GOT3 (cell line): ENCODE results near the gene MARVELD2.
"Not testable (repeated sequence)": the region's sequence is repeated elsewhere in the genome, so short reads cannot be mapped to it uniquely, and the experiment has no call there.

ENCODE experiments used
- DNase-seq: peaks from one replicate; lab custom pipeline; 2025; ENCODE audit warnings: mixed read lengths; lab: John Stamatoyannopoulos, UW

The MARVELD2 gene

DNA sequence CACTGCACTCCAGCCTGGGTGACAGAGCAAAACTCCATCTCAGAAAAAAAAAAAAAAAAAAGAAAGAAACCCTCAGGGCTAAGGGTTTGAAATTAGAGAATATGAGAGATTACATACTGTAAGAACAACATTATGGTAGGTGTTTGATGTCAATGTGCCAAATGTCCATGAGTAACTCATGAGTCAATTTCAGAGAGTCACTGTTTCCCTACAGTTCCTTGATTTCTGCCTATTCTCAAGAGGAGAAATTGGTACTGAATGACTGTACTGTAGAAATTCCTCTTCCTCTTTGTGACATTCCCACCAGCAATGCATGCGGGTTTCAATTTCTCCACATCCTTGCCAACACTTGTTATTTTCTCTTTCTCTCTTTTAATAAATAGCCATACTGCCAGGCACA lies 35.2 kb downstream of the MARVELD2 start:
- no peak for DNase-seq

DNA sequence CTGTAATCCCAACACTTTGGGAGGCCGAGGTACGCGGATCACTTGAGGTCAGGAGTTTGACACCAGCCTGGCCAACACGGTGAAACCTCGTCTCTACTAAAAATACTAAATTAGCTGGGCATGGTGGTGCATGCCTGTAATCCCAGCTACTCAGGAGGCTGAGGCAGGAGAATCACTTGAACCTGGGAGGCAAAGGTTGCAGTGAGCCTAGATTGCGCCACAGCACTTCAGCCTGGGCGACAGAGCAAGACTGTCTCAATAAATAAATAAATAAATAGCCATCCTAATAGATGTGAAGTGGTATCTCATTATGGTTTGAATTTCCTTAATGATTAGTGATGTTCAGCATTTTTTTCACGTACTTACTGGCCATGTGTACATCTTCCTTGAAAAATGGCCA lies 35.6 kb downstream of the MARVELD2 start:
- not testable (repeated sequence) for DNase-seq

DNA sequence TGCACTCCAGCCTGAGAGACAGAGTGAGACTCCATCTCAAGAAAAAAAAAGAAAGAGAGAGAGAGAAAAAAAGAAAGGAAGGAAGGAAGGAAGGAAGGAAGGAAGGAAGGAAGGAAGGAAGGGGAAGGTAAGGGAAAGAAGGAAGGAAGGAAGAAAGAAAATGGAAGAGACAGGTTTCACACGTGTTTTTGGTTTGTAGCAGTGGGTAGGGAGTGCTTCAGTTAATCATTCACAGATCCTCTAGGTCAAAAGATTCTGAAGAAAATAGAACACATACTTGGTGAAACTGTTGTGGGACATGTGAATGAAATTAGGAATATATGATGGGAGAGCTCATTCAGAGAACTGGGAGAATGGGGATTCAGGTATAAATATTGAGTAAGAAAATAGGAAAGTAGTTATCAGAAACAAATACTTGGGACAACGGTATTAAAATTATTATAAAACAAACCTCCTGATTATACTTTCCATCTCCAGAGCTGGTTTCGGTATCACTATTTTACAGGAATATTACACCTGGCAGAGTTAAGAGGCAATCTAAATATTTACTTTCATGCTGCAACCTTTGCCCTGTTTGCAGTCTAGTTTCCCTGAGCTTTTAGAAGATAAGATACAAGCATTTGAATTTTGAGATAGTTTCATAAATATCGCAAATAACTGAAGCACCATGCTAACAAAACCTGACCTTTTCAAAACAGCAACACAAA lies 37.2 kb downstream of the MARVELD2 start:
- DNase-seq: no peak

DNA sequence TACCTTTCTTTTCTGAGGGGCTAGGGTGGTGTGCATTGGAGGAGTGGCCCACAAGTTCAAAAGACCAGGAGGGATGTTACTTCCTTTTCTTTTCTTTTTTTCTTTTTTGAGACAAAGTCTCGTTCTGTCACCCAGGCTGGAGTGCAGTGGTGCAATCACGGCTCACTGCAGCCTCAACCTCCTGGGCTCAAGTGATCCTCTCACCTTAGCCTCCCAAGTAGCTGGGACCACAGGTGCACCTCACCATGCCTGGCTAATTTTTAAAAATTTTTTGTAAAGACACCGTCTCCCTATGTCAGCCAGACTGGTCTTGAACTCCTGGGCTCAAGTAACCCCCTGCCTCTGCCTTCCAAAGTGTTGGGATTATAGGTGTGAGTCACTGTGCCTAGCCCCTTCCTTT lies 38.6 kb downstream of the MARVELD2 start:
- DNase-seq: not testable (repeated sequence)

DNA sequence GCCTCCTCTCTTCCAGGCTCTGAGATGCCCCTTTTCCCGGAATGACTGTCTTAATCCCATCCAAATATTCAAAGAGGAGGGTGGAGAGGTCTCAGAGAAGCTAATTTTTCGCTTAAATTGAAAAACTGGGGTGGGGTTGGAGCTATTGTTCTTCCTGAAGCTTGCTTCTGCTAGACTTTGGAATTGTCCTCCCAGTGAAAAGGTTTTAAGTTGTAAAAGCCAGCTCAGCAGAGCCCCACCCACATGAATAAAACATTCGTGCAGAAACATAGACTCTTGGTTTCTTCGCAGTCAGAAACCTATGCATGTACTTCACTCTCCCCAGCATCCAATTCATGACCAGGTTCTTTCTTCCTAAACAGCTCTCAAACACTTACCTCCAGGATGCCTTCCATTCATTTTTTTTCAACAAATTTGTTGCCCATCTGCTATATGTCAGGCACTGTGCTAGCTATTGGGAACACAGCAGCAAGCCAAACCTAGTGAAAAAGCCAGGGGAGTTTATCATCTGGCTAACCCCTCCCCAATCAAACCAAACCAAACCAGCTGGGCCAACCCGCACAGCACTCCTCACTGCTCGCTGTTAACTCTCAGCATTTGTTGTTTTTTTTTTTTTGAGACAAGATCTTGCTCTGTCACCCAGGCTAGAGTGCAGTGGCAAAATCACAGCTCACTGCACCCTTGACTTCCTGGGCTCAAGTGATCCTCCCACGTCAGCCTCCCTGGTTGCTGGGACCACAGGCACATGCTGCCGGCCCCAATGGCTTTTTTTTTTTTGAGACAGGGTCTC lies 39.7 kb downstream of the MARVELD2 start:
- DNase-seq: no peak

DNA sequence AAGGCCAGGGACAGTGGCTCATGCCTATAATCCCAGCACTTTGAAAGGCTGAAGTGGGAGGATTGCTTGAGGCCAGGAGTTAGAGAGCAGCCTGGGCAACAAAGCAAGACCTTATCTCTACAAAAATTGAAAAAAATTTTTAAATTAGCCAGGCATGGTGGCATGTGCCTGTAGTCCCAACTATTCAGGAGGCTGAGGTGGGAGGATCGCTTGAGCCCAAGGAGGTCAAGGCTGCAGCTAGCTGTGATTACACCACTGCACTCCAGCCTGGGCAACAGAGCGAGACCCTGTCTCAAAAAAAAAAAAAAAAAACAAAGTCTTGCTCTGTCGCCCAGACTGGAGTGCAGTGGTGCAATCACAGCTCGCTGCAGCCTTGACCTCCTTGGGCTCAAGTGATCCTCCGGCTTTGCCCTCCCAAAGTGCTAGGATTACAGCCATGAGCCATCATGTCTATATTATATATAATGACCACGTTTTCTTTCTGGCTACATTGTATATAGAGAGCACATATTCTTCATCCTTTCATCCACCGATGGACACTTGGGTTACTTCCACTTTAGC lies 40.6 kb downstream of the MARVELD2 start:
- DNase-seq: not testable (repeated sequence)

DNA sequence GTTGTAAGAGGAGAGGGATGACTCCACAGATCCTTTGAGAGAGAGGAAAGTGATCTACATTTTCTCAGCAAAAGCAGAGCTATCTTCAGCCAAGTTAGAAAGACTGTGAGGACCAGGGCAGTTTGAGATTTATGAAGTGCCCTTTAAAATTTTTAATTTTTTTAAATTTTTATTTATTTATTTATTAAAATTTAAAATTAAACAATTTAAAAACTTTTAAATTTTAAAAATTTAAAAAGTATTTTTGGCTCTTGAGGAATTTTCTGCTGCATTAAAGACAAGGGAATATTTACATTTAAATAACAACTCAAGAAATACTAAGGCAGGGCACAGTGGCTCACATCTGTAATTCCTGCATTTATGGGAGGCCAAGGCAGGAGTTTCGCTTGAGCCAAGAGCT lies 47.3 kb downstream of the MARVELD2 start:
- no peak for DNase-seq

DNA sequence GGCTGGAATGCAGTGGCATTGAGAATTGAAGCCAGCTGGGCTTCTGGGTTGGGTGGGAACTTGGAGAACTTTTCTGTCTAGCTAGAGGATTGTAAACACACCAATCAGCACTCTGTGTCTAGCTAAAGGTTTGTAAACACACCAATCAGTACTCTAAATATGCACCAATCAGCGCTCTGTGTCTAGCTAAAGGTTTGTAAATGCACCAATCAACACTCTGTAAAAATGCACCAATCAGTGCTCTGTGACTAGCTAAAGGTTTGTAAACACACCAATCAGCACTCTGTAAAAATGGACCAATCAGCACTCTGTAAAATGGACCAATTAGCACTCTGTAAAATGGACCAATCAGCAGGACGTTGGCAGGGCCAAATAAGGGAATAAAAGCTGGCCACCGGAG lies 51.5 kb downstream of the MARVELD2 start:
- DNase-seq: not testable (repeated sequence)

DNA sequence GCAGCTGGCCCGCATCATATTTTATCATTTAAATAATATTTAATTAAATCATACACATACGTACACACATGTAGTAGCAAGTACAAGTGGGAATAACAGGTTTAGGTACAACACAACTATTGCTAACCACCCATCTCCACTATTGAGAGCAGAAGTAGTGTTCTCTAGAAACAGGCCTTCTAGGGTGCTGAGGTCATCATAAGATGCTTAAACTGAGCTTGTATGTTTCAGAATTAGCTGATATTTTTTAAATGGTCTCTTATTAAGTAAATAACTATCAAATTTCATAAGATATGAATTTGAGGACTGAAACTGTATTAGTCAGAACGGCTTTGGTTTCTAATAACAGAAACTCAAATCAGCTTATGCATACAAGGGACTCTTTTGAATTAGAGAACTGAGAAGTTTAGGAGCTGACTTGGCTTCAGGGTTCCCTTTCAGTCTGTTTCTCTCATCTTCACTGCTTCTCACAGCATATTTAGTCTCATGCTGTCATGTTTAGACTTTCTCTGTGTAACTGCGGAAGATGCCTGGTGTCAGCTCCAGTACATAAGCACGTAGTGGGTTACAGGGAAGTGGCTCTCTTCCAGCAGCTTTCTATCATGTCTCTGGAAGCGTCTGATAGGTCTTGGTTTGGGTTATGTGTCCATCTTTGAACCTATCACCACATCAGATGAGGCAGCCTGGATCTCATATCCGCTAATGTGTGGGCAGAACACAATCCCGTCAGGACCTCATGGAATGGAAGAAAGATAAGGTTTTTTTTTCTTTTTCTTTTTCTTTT lies 52.7 kb downstream of the MARVELD2 start:
- no peak for DNase-seq

DNA sequence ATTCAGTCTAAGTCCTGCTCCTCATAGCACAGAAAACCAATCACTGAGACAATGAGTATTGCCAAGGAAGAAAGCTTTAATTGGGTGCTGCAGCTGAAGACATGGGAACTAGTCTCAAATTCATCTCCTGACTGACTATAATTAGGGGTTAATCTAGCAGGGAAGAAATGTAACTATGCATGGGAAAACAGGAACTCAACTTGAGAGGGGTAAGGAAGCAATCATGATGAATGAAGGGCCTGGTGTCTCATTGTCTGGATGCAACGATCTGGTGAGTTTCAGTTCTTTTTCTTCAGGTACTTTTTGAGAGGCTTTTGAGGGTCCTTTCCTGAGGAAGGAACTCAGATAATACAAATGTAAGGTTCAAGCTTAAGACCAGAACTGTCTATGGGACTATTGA lies 53.7 kb downstream of the MARVELD2 start:
- DNase-seq: no peak

DNA sequence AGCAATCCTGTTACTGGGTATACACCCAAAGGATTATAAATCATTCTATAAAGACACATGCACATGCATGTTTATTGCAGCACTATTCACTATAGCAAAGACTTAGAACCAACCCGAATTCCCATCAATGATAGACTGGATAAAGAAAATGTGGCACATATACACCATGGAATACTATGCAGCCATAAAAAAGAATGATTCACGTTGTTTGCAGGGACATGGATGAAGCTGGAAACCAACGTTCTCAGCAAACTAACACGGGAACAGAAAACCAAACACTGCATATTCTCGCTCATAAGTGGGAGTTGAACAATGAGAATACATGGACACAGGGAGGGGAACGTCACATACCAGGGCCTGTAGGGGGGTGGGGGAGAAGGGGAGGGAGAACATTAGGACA lies 56.6 kb downstream of the MARVELD2 start:
- not testable (repeated sequence) for DNase-seq

DNA sequence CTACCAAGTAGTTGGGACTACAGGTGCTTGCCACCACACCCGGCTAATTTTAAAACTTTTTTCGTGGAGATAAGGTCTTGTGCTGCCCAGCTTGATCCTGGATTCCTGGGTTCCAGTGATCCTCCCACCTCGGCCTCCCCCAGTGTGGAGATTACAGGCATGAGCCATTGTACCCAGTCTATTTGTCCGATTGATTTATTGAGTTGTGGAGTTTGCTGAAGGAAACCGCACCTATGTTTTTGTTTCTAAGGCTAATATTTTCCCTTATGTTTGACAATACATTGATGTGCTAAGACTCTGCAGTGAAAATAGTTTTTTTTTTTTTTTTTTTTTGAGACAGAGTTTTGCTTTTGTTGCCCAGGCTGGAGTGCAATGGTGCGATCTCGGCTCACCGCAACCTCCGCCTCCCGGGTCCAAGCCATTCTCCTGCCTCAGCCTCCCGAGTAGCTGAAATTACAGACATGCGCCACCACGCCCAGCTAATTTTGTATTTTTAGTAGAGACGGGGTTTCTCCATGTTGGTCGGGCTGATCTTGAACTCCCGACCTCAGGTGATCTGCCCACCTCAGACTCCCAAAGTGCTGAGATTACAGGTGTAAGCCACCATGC lies 57.7 kb downstream of the MARVELD2 start:
- DNase-seq: not testable (repeated sequence)

DNA sequence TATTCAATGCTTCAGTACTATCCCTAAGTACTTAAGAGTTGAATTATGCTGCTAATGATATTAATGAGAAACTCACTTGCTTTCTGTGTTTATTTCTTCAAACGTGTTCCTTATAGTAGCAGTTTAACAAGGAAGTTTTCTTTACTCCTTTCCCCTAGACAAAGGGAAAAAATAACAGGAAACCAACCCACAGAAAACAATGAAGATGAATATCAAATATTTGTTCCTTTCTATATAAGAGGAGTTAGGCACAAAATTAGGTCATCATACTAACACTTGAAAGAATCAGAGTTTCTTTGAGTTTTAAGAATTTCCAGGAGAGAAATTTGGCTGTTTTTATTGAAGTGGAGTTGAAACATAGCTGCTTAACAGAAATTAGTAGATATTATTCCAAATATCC lies 62.3 kb downstream of the MARVELD2 start:
- DNase-seq: no peak

DNA sequence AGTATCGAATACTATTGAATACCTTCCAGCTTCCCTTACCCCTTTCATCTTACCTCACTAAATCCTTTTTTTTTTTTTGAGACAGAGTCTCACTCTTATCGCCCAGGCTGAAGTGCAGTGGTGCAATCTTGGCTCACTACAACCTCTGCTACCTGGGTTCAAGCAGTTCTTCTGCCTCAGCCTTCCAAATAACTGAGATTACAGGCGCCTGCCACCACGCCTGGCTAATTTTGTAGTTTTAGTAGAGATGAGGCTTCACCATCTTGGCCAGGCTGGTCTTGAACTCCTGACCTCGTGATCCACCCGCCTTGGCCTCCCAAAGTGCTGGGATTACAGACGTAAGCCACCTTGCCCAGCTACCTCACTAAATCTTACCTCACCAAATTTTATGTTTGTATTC lies 63.4 kb downstream of the MARVELD2 start:
- DNase-seq: not testable (repeated sequence)

DNA sequence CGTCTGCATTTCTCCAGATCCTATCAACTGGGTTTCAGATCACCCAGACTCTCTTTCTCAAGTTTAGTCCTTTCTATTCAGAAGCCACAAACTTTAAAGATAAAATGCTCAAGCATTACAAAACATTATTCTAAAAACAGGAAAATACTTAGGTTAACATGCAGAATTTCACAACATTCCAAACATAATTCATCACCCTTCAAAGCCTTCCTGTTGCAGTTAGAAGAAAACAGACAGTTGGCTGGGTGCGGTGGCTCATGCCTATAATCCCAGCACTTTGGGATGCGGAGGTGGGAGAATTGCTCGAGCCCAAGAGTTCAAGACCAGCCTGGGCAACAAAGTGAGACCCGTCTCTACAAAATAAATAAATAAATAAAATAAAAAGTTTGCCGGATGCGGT lies 70.0 kb downstream of the MARVELD2 start:
- DNase-seq: no peak

DNA sequence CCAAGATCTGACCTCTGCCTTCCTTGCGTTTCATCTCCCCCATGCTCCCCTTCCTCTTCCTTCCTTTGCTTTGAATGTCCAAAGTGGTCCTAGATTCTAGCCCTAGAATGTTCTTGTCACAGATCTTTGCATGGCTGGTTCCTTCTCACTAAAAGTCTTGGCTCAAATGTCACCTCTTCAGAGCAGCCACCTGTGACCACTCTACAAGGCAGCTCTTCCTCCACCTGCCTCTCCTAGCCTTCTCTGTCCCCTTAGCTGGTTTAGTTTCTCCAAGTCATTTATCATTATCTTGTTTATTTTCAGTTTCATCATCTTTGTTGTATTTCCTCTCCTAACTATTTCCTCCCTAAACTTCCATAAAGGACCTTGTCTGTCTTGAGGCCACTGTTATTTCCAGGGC lies 70.6 kb downstream of the MARVELD2 start:
- DNase-seq: no peak

DNA sequence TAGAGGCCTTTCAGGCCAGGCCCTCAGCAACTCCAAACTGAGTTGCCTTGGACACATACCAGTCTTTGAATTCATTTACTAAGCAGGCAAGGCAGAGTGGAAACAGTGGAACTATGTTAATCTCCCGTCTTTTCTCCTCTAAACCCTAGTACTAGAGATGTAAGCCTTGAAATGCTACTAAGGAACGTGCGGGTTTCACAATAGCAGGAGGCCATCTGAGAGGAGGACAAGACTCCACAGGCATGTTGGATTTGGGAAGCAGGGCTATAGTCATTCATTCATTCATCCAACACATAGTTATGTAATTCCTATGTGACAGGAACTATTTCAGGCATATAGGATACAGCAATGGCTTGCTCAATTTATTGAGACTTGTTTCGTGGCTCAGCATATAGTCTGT lies 74.3 kb downstream of the MARVELD2 start:
- DNase-seq: no peak

DNA sequence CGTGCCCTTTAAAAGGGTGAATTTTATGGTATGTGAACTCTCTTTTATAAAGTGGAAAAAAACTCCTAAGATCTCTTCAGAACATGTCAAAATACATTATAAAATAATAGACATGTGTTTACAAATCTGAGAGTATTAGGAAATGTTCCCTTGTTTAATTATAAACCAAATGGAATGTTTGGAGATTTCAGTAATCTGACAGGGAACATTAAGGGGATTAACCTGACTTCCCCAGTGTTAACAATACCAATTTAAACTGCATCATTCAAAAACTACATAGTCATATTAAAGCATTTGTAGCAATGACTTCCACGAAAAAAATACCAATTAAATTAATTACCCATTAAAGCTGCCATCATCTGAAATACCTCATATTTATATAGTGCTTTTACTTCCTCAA lies 76.1 kb downstream of the MARVELD2 start:
- DNase-seq: no peak

DNA sequence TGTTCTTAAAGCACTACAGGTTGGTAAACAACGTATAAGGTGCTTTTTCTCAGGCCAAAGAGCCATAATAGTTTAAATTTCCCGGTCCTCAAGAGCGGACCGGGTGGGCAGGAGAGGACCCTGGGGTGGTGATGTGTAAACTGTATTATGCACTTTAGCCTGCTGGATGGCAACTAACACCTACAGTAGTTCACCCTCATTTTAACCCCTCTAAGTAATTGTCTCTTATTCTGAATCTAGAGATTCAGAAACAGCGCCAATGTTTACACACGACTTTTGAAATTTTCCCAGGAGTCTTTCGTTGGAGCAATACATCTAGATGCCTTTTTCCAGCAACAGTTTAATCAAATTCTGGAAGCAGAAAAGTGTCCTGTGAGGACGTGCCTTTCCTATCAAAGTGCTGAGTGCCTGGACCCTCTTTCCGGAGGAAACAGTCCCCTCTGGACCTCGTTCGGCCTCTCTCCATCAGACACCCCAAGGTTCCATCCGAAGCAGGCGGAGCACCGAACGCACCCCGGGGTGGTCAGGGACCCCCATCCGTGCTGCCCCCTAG lies 77.0 kb downstream of the MARVELD2 start:
- no peak for DNase-seq

DNA sequence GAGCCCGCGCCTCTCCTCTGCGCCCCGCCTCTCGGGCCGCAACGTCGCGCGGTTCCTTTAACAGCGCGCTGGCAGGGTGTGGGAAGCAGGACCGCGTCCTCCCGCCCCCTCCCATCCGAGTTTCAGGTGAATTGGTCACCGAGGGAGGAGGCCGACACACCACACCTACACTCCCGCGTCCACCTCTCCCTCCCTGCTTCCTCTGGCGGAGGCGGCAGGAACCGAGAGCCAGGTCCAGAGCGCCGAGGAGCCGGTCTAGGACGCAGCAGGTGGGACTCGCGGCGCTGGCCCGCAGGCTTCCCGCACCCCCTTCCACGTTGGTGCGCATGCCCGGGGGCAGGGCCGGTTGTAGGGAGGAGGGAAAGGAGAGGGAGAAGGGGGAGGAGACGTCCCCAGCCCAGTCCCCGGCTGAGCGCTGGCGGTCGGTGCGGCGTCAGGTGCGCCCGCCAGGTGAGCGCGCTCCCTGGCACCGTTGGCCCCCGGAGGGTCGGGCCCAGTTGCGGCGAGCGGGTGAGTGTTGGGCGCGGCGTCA lies 77.5 kb downstream of the MARVELD2 start, which contains the start of gene OCLN:
OCLN (plus strand) TSS at position 400 of the 532 bp plus-strand sequence. CDS start 11,455 bp downstream, outside the sequence.
- DNase-seq: no peak

DNA sequence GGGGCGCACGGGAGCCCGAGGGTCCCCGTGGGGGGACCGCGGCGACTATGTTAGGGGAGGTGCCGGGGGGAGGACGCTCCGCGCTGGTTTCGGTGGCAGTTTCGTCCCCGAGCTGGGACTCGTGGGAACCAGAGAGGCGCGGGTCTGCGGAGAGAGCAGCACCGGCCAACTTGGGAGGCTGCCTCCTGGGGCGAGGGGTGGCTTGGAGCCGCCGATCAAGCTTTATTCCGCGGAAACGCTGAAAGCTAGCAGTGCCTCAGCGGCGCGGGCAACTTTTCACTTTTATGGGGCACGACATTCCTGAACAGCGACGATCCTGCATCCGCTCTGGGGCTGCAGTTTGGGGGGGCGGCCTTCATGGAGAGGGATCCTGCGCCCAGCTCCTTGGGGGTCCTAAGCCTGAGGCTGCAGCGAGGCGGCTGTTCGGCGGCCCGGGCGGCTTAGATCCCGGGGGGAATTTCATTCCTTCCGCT lies 78.0 kb downstream of the MARVELD2 start:
- DNase-seq: no peak
